ENCODE data around the gene YJEFN3.

The YJEFN3 gene

GRCh38 chr19:19549804-19550464 is 21.2 kb downstream of the YJEFN3 start:
- TF ChIP-seq CTCF (IDR thresholded peaks at IDR 0.05; ENCODE audit: low read length, missing control alignments) = no peak
- H3K4me3 ChIP-seq (replicated peaks; ENCODE audit: low read depth, low read length) = no peak overlapping the region

DNA sequence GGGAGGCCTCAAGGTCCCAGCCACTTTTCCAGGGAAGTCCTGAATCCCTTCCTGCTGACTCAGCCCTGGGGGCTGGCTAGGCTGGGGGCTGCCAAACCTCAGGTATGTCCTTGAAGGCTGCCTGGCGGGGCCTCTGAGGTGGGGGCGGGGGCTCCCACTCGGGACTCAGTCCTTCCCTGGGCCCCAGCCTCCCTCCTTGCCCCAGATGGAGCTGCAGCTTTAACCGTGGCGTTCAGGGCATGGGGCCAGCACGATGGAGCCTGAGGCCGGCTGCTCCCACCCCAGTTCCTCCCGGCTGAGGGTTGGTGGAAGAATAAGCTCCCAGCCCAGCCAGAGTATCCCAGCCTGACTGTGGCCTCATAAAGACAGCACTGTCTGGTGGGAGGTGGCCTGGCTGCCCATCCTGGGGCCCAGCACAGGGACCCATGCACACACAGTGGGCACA is 21.8 kb downstream of the YJEFN3 start:
- DNase-seq (ENCODE audit: low read depth) = peak; percentile 38
- no peak for TF ChIP-seq CTCF (IDR thresholded peaks at IDR 0.05; ENCODE audit: low read length, missing control alignments)
- H3K4me3 ChIP-seq (replicated peaks; ENCODE audit: low read depth, low read length) = no peak overlapping the region

More at GRCh38 chr19:19549804-19550464, 21.2 kb downstream of the YJEFN3 start:
- DNase-seq (ENCODE audit: low read depth) = no peak

GRCh38 chr19:19550972-19551852 is 22.5 kb downstream of the YJEFN3 start:
- H3K4me3 ChIP-seq (replicated peaks; ENCODE audit: low read depth, low read length) = no peak overlapping the region
- no peak for TF ChIP-seq CTCF (IDR thresholded peaks at IDR 0.05; ENCODE audit: low read length, missing control alignments)
- DNase-seq (ENCODE audit: low read depth) = no peak

- DNase-seq (ENCODE audit: low read depth) = no peak
- no peak for TF ChIP-seq CTCF (IDR thresholded peaks at IDR 0.05; ENCODE audit: low read length, missing control alignments)
- H3K4me3 ChIP-seq (replicated peaks; ENCODE audit: low read depth, low read length) = no peak overlapping the region
Observed at GRCh38 chr19:19551853-19552192, 23.1 kb downstream of the YJEFN3 start.

DNA sequence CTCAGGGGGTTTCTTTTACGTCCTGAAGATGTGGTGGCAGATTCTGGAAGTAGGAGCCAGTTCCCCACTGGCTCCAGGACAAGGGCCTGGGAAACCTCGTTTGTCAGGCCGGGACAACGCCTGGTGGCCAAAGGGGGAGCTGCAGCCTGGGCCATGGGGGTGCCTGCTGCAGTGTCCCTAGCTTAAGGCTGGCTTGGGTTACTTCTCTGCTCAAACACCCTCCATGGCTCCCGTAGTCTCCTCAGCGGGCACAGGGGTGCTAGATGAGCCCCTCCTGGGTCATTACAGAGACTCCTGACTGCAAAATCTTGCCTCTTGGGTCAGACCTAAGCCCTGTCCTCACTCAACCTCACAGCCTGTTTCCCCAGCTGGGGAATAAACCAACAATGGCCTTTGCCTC is 24.1 kb downstream of the YJEFN3 start:
- peak; percentile 65 for TF ChIP-seq CTCF (IDR thresholded peaks at IDR 0.05; ENCODE audit: low read length, missing control alignments)
- H3K4me3 ChIP-seq (replicated peaks; ENCODE audit: low read depth, low read length) = no peak overlapping the region
- peak; percentile 34 for DNase-seq (ENCODE audit: low read depth)

- DNase-seq (ENCODE audit: low read depth) = no peak
- TF ChIP-seq CTCF (IDR thresholded peaks at IDR 0.05; ENCODE audit: low read length, missing control alignments) = no peak
- H3K4me3 ChIP-seq (replicated peaks; ENCODE audit: low read depth, low read length) = no peak overlapping the region
Observed at GRCh38 chr19:19553670-19554069, 25.0 kb downstream of the YJEFN3 start.
